ENCODE measurements around the gene C1orf53.
"Not testable (repeated sequence)": the region's sequence is repeated elsewhere in the genome, so short reads cannot be mapped to it uniquely, and the experiment has no call there.

Gene C1orf53

DNA sequence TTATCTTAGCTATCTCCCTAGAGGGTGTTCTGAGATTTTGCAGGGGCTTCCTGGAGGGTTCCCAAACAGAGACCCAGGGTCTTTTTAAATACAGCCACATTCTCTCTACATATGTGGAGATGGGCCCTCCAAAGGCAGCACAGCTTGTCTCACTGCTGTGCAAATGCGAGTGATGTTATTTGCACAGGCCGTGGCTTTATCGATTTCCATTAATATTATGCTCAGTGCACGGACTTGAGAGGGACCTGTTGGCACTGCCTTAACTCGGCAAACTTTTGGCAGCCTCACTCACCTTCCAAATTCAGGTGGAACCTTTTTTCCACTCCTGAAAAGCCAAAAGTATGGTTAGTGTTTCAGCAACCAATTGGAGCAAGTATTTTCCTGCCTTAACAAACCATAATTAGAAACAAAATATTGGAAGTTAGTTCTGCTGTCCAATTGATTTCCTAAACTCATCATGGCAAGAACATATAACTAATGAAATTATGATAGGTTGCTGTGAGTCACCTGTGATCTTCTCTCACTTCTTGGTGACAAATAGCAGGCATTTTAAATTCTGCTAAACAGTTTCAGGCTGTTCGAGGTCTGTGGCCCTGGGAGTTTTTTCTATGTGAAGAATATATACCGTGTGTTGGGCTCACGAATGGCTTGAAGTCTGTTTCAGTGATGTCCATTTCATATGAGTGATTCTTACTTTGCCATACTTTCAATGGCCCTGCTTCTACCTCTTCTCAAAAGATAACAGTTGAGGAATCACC, 25.7 kb downstream of the C1orf53 start:
- no peak overlapping the region for H3K4me3 ChIP-seq (ENCODE audit: low read depth, low read length)
- DNase-seq (ENCODE audit: low read depth): no peak
- TF ChIP-seq, protein P1, sequence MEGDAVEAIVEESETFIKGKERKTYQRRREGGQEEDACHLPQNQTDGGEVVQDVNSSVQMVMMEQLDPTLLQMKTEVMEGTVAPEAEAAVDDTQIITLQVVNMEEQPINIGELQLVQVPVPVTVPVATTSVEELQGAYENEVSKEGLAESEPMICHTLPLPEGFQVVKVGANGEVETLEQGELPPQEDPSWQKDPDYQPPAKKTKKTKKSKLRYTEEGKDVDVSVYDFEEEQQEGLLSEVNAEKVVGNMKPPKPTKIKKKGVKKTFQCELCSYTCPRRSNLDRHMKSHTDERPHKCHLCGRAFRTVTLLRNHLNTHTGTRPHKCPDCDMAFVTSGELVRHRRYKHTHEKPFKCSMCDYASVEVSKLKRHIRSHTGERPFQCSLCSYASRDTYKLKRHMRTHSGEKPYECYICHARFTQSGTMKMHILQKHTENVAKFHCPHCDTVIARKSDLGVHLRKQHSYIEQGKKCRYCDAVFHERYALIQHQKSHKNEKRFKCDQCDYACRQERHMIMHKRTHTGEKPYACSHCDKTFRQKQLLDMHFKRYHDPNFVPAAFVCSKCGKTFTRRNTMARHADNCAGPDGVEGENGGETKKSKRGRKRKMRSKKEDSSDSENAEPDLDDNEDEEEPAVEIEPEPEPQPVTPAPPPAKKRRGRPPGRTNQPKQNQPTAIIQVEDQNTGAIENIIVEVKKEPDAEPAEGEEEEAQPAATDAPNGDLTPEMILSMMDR (IDR thresholded peaks at IDR 0.05; ENCODE audit: low read depth, low read length, missing control alignments): no peak
- in situ Hi-C loops (cut with HindIII; ENCODE audit: low sequenced_read_pairs): no loop called here

DNA sequence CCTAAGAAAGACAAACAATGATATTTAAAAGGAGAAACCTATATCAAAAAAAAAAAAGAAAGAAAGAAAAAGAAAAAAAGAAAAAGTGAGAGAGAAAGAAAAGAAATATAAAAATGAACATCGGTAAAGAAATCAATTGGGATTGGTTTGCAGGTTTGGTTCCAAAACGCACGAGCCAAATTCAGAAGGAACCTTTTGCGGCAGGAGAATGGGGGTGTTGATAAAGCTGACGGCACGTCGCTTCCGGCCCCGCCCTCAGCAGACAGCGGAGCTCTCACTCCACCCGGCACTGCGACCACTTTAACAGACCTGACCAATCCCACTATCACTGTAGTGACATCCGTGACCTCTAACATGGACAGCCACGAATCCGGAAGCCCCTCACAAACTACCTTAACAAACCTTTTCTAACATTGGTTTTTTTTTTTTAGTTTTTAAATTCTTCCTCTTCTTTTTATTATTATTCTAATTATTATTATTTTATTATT, 26.5 kb downstream of the C1orf53 start:
- H3K4me3 ChIP-seq (ENCODE audit: low read depth, low read length): peak overlapping the region; percentile 24
- in situ Hi-C loops (cut with HindIII; ENCODE audit: low sequenced_read_pairs): no loop called here
- TF ChIP-seq, protein P1 (IDR thresholded peaks at IDR 0.05; ENCODE audit: low read depth, low read length, missing control alignments): no peak
- no peak for DNase-seq (ENCODE audit: low read depth)

DNA sequence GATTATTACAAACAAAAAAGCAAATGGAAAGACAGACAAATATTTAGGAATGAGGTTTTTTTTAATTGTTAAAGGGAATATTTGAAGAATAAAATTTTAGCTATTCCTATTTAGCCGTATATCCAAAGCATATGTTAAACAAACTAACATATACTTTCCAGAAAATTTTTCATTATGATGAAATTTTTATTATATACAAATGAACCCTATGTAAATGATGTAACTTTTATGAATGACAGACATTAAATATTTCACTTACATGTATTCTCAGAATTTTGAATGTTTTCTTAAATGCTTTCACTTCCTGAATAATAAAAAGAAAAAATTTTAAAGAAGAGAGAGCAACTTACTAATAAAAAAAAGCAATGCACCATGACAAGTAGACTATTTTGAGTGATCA, 30.6 kb downstream of the C1orf53 start:
- H3K4me3 ChIP-seq (ENCODE audit: low read depth, low read length): no peak overlapping the region
- no peak for DNase-seq (ENCODE audit: low read depth)
- TF ChIP-seq, protein P1 (IDR thresholded peaks at IDR 0.05; ENCODE audit: low read depth, low read length, missing control alignments): no peak
- in situ Hi-C loops (cut with HindIII; ENCODE audit: low sequenced_read_pairs): no loop called here

DNA sequence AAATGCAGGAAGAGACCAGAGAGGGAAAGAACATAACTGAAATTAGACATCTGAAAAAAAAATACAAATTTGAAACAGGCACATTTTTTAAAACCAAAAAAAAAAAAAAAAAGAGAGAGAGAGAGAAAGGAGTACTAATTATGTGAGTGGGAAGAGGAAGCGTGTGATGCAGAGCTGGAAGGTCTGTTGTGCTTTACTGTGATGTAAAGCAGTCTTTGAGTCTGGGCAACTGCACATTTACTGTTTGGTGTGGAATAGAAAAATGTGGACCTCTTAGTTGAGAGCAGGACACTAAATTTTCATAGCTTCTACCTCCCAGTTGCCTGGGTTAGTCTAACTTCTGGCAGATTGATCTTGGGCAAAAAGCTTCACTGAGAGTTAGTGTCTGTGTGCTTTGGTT, 31.2 kb downstream of the C1orf53 start:
- TF ChIP-seq, protein P1 (IDR thresholded peaks at IDR 0.05; ENCODE audit: low read depth, low read length, missing control alignments): no peak
- in situ Hi-C loops (cut with HindIII; ENCODE audit: low sequenced_read_pairs): no loop called here
- DNase-seq (ENCODE audit: low read depth): no peak
- no peak overlapping the region for H3K4me3 ChIP-seq (ENCODE audit: low read depth, low read length)

DNA sequence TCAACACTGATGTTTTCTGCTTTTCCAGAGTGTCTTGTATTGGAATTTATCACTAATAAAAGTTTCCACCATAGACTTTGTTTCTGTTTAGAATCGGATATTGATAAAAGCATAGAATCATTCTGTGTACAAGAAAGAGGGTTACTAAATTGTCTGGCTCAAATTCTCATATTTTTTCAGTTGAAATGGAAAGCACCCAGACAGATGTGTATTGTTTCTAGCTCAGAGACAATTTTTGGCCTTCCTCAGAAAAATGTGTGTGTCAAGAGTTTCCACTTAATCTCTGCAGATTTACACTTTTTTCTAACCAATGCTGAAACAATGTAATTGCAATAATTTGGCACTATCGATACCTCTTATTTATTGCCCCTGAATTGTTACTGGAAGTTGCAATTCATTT, 35.0 kb downstream of the C1orf53 start:
- in situ Hi-C loops (cut with HindIII; ENCODE audit: low sequenced_read_pairs): no loop called here
- DNase-seq (ENCODE audit: low read depth): no peak
- H3K4me3 ChIP-seq (ENCODE audit: low read depth, low read length): no peak overlapping the region
- TF ChIP-seq, protein P1 (IDR thresholded peaks at IDR 0.05; ENCODE audit: low read depth, low read length, missing control alignments): no peak

DNA sequence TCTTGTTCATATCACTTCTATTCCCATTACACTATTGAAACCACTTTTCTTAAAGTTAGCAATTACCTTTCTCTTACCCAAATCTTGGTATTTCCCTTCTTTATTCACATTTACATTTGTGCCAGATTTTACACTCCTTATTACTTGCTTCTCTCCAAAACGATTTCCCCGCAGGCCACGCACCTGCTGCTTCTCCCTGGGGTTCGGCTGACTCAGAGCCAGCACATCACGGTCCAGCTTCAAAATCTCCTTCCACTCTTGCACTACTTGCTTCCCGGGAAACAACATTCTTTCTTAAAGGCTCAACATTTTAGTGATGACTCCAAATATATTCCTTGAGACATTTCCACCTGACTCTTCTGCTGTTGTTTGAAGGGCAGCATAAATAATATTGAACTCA, 35.5 kb downstream of the C1orf53 start:
- H3K4me3 ChIP-seq (ENCODE audit: low read depth, low read length): no peak overlapping the region
- in situ Hi-C loops (cut with HindIII; ENCODE audit: low sequenced_read_pairs): no loop called here
- no peak for DNase-seq (ENCODE audit: low read depth)
- TF ChIP-seq, protein P1 (IDR thresholded peaks at IDR 0.05; ENCODE audit: low read depth, low read length, missing control alignments): no peak

DNA sequence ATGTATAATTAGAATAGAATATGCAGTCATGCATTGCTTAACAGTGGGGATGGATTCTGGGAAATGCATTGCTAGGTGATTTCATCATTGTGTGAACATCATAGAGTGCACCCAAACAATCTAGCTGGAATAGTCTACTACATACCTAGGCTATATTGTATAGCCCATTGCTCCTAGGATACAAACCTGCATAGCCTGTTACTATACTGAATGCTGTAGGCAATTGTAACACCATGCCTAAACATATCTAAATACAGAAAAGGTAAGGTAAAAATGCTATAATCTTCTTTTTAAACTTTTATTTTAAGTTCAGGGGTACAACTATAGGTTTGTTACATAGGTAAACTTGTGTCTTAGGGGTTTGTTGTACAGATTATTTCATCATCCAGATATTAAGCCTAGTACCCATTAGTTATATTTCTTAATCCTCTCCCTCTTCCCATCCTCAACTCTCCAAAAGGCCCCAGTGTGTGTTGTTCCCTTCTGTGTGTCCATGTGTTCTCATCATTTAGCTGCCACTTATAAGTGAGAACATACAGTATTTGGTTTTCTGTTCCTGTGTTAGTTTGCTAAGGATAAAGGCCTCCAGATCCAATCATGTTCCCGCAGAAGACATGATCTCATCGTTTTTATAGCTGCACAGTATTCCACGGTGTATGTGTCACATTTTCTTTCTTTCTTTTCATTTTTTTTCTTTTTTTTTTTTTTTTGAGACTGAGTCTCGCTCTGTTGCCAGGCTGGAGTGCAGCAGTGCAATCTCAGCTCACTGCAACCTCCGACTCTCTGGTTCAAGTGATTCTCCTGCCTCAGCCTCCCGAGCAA, 36.9 kb downstream of the C1orf53 start:
- in situ Hi-C loops (cut with HindIII; ENCODE audit: low sequenced_read_pairs); H3K4me3 ChIP-seq (ENCODE audit: low read depth, low read length); DNase-seq (ENCODE audit: low read depth): not testable (repeated sequence)

Measured in astrocyte of the cerebellum (primary cell).